Endothelial cell of umbilical vein (primary cell): ENCODE results near the gene LPIN1.

Source experiments
- CTCF ChIP-seq, 2 donors: IDR thresholded peaks; 1 replicate in 1 of 2; 2 replicates in 1 of 2; pipeline ENCODE4 v1.5.1; 2011; ENCODE audit warnings: low read length in 2 of 2, mild to moderate bottlenecking in 2 of 2, moderate library complexity in 2 of 2, control low read depth in 1 of 2, inconsistent platforms in 1 of 2, low read depth in 1 of 2; ENCODE audit not compliant: insufficient read depth in 1 of 2; ENCODE audit errors: extremely low read depth in 1 of 2
- POLR2AphosphoS5 ChIP-seq: IDR thresholded peaks from 2 replicates; pipeline ENCODE4 v1.6.1; 2012; ENCODE audit warnings: low read depth, mild to moderate bottlenecking, control low read depth, low read length, moderate library complexity; ENCODE audit not compliant: insufficient read depth

GRCh38 chr2:11753886-11754699 lies 7.7 kb downstream of the LPIN1 start:
- TF ChIP-seq POLR2AphosphoS5 (peak; percentile 67), CTCF (IDR thresholded peaks at IDR 0.05; ENCODE audit: extremely low read depth in 1 of 2, insufficient read depth in 1 of 2, low read depth in 1 of 2, low read length in 2 of 2) (no peak)
